ENCODE results near the gene GAB2.

GAB2 gene

GRCh38 chr11:78338702-78339101, 78.9 kb downstream of the GAB2 start:
- Histone ChIP-seq H3K9me3 (ENCODE audit: control insufficient read depth, low read length) (no peaks in the 10 kb centered on the region), H3K27ac (no peak overlapping the region), H3K4me3 (ENCODE audit: low read depth, low read length) (no peak overlapping the region), H3K36me3 (ENCODE audit: control insufficient read depth, insufficient read depth, low read length) (no peaks in the 10 kb centered on the region), H3K9ac (no peak overlapping the region), H3K4me2 (ENCODE audit: low read length) (no peak overlapping the region), H3K79me2 (peaks cover 3% of the 10 kb centered on the region), H3K27me3 (ENCODE audit: control insufficient read depth, insufficient read depth, low read length) (no peaks in the 10 kb centered on the region), H2AFZ (no peak overlapping the region), H3K4me1 (peaks cover 4% of the 10 kb centered on the region)
- no peak for TF ChIP-seq CTCF (IDR thresholded peaks at IDR 0.05)

DNA sequence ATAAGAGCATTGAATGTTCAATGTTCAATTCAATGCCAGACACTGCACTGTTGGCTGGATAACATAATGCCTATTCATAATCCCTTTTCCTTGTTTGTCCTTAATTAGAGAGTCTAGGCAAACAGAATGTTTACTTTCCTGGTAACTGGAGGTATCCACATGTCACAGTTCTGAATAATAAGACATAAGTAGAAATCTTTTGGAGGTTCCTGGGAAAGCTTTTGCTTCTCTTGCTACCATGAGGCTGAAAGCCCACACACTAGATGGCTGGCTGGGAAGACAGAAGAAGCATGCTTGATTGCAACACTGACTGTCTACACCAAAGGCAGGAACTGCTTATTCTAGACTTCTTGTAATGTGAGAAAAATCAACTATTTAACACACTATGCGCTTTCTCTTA, 79.5 kb downstream of the GAB2 start:
- Histone ChIP-seq H3K79me2 (peaks cover 3% of the 10 kb centered on the region), H3K4me1 (peaks cover 4% of the 10 kb centered on the region), H3K27ac (no peak overlapping the region), H3K27me3 (ENCODE audit: control insufficient read depth, insufficient read depth, low read length) (no peaks in the 10 kb centered on the region), H3K9me3 (ENCODE audit: control insufficient read depth, low read length) (no peaks in the 10 kb centered on the region), H3K4me3 (ENCODE audit: low read depth, low read length) (no peak overlapping the region), H3K9ac (no peak overlapping the region), H3K36me3 (ENCODE audit: control insufficient read depth, insufficient read depth, low read length) (no peaks in the 10 kb centered on the region), H2AFZ (no peak overlapping the region), H3K4me2 (ENCODE audit: low read length) (no peak overlapping the region)
- no peak for TF ChIP-seq CTCF (IDR thresholded peaks at IDR 0.05)

- Histone ChIP-seq H3K9ac (no peak overlapping the region), H3K79me2 (peaks cover 3% of the 10 kb centered on the region), H3K4me1 (peaks cover 4% of the 10 kb centered on the region), H3K27ac (no peak overlapping the region), H3K27me3 (ENCODE audit: control insufficient read depth, insufficient read depth, low read length) (no peaks in the 10 kb centered on the region), H3K4me2 (ENCODE audit: low read length) (no peak overlapping the region), H3K36me3 (ENCODE audit: control insufficient read depth, insufficient read depth, low read length) (no peaks in the 10 kb centered on the region), H3K4me3 (ENCODE audit: low read depth, low read length) (no peak overlapping the region), H2AFZ (no peak overlapping the region), H3K9me3 (ENCODE audit: control insufficient read depth, low read length) (no peaks in the 10 kb centered on the region)
- TF ChIP-seq CTCF (IDR thresholded peaks at IDR 0.05): no peak
Measured at GRCh38 chr11:78337554-78337924, 80.1 kb downstream of the GAB2 start.

DNA sequence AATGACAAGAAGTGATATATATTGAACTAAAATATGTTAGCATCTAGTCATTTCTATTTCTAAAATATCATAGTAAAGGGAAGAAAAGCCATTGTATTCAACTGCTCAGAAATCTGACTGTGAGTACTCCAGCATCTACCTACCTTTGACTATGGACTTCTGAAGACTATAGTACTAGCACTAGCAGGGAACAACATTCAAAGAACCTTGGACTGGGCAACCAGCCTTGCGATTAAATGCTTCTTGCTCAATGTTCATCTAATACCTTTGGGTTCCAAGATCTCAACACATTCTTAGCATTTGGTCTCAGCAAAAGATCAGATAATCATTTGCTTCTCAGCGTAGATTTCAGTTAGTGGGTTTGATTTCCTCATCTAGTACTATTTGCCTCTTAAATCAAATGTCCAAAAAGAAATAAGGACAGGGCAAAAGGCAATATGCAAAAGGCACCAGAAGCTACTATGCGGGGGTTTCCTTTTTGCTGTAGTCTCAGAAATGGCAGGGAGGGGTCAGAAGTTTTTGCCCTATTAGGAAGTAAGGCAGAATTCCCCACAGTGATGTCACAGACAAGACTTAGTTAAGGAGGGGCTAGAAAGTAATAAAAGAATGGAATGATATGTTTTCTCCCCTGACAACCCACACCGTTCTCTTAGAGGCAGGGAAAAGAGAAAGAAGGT, 80.6 kb downstream of the GAB2 start:
- H2AFZ ChIP-seq: no peak overlapping the region
- H3K9me3 ChIP-seq (ENCODE audit: control insufficient read depth, low read length): no peaks in the 10 kb centered on the region
- no peaks in the 10 kb centered on the region for H3K36me3 ChIP-seq (ENCODE audit: control insufficient read depth, insufficient read depth, low read length)
- no peak overlapping the region for H3K4me3 ChIP-seq (ENCODE audit: low read depth, low read length)
- no peaks in the 10 kb centered on the region for H3K27me3 ChIP-seq (ENCODE audit: control insufficient read depth, insufficient read depth, low read length)
- H3K27ac ChIP-seq: no peak overlapping the region
- peaks cover 4% of the 10 kb centered on the region for H3K4me1 ChIP-seq
- TF ChIP-seq CTCF (IDR thresholded peaks at IDR 0.05): no peak
- peaks cover 3% of the 10 kb centered on the region for H3K79me2 ChIP-seq
- no peak overlapping the region for H3K9ac ChIP-seq
- no peak overlapping the region for H3K4me2 ChIP-seq (ENCODE audit: low read length)

GRCh38 chr11:78334109-78334508, 83.5 kb downstream of the GAB2 start:
- H3K9ac ChIP-seq: no peak overlapping the region
- H3K79me2 ChIP-seq: no peaks in the 10 kb centered on the region
- no peak overlapping the region for H2AFZ ChIP-seq
- no peaks in the 10 kb centered on the region for H3K9me3 ChIP-seq (ENCODE audit: control insufficient read depth, low read length)
- no peak overlapping the region for H3K4me3 ChIP-seq (ENCODE audit: low read depth, low read length)
- H3K27ac ChIP-seq: no peak overlapping the region
- no peak for TF ChIP-seq CTCF (IDR thresholded peaks at IDR 0.05)
- no peak overlapping the region for H3K4me2 ChIP-seq (ENCODE audit: low read length)
- no peaks in the 10 kb centered on the region for H3K4me1 ChIP-seq
- no peaks in the 10 kb centered on the region for H3K27me3 ChIP-seq (ENCODE audit: control insufficient read depth, insufficient read depth, low read length)
- no peaks in the 10 kb centered on the region for H3K36me3 ChIP-seq (ENCODE audit: control insufficient read depth, insufficient read depth, low read length)
